ENCODE measurements around the gene LRRC14B.
"Not testable (repeated sequence)": the region's sequence is repeated elsewhere in the genome, so short reads cannot be mapped to it uniquely, and the experiment has no call there.

Gene LRRC14B

DNA sequence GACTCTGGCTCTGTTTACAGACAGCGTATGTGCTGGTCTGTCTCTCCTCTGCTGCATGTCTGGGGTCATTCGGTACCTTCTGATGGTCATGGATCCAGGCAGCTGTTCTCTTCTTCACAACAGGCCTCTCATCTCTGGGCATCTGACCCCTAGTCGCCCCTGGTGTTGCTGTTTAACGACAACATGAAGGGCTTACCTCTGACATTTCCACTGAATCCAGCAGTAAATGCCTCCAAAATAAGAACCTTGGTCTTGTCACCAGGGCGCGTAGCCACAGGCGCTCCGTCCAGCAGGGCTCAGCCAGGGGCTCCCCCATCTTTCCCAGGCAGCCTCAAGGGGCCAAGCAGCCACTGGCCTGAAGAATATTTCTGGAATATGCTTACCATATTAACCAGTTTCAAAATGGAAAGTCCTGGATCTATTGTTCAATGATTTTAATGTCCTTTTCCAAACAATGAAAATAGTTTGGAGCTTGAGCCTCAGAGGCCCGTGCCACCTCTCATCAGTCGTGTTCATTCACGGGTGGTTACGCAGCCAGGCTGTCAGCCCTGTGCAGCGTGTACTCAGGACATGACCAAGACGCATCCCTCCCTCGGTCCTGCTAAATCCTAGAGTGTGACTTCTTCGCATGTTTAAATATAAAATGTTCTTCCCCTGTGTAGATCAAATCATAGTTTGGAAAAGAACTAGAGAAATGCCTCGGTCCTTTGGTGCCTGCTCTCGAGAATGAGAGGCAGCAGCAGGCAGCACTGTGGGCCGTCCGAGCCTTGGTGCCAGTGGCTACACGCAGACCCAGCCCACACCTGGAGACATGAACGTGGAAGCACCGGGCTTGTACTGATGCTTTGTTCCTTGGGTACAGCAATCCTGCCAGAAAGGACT lies 30.1 kb upstream of the LRRC14B start:
- DNase-seq: no peak

DNA sequence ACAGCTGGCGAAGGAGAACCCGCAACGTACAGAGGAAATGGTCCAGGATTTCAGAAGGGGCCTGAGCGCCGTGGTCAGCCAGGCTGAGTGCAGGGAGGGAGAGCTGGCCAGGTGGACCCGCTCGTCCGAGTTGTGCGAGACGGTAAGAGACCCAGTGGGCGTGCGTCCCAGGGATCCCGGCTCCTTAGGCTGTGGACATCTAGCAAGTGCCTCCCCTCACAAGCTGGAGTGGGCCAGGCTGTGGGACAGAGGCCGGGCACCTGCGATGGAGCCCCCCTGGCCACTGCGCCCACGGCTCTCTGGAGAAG lies 29.5 kb upstream of the LRRC14B start:
- DNase-seq: no peak

DNA sequence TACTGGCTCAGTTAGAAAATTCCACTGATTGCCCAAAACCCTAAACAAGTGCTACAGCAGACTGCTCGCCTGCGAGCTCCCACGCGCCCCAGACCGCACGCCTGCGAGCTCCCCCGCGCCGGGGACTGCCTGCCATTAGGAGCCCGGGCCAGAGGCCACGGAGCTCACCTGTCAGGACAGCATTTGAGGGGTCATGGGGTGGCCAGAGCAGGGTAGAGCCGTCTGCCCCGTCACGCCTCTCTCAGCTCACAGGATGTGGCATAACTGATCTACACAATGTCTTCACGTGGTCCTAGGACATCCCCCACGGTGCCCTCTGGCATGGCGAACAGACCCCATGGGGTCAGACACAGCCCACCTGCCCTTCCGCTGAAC lies 29.1 kb upstream of the LRRC14B start:
- DNase-seq: no peak

DNA sequence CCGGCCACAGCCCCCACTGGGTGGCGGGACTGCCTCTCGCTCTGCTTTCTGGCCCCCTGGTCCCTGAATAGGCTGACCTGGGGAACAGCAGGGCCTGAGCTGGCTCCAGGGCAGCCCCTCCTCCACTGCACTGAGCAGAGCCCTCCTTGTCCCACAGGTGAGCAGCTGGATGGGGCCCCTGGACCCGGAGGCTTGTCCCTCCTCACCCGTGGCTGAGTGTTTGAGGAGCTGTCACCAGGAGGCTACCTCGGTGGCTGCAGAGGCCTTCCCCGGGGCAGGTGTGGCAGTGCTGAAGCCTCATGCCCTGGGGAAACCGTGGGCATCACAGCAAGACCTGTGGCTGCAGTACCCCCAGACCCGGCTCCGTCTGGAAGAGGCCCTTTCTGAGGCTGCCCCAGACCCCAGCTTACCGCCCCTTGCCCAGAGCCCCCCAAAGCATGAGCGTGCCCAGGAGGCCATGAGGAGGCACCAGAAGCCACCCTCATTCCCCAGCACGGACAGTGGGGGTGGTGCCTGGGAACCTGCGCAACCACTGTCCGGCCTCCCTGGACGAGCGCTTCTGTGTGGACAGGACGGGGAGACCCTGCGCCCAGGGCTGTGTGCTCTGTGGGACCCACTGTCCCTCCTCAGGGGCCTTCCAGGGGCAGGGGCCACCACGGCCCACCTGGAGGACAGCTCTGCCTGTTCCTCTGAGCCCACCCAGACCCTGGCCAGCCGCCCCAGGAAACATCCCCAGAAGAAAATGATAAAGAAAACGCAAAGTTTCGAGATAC lies 28.5 kb upstream of the LRRC14B start:
- no peak for DNase-seq

DNA sequence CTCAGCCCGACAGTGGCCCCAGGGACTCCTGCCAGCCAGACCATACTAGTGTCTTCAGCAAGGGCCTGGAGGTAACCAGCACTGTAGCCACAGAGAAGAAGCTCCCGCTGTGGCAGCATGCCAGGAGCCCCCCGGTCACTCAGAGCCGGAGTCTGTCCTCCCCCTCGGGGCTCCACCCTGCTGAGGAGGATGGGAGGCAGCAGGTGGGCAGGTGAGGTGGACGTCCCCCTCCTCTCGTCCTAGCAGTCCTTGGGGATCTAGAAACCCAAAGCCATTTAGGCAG lies 28.0 kb upstream of the LRRC14B start:
- DNase-seq: no peak

DNA sequence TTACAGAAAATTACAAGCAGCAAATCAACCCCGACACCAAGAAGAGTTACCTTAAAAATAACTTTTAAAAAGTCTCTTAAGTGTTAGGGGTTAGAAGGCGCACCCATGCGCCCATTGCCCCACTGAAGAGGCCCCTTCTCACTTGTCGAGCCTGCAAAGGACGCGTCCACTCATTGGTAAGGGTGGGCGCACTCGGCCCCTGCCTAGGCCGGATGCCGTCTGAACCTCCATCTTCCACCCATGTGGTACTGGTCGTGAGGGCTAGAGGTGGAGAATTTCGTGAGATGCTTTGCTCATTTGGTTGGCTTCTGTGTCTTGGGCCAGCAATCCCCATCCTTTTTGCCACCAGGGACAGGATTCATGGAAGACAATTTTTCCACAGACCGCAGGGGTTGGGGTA lies 27.5 kb upstream of the LRRC14B start:
- DNase-seq: no peak

DNA sequence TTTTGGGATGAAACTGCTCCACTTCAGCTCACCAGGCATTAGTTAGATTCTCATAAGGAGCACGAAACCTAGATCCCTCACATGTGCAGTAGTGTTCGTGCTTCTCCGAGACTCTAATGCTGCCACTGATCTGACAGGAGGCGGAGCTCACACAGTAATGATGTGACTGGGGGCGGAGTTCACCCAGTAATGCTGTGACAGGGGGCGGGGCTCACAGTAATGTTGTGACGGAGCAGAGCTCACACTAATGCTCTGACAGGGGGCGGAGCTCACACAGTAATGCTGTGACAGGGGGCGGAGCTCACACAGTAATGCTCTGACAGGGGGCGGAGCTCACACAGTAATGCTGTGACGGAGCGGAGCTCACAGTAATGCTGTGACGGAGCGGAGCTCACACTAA lies 27.1 kb upstream of the LRRC14B start:
- DNase-seq: no peak

DNA sequence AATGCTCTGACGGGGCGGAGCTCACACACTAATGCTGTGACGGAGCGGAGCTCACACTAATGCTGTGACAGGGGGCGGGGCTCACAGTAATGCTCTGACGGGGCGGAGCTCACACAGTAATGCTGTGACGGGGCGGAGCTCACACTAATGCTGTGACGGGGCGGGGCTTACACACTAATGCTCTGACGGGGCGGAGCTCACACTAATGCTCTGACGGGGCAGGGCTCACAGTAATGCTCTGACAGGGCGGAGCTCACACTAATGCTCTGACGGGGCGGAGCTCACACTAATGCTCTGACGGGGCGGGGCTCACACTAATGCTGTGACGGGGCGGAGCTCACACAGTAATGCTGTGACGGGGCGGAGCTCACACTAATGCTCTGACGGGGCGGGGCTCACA lies 26.5 kb upstream of the LRRC14B start:
- not testable (repeated sequence) for DNase-seq

DNA sequence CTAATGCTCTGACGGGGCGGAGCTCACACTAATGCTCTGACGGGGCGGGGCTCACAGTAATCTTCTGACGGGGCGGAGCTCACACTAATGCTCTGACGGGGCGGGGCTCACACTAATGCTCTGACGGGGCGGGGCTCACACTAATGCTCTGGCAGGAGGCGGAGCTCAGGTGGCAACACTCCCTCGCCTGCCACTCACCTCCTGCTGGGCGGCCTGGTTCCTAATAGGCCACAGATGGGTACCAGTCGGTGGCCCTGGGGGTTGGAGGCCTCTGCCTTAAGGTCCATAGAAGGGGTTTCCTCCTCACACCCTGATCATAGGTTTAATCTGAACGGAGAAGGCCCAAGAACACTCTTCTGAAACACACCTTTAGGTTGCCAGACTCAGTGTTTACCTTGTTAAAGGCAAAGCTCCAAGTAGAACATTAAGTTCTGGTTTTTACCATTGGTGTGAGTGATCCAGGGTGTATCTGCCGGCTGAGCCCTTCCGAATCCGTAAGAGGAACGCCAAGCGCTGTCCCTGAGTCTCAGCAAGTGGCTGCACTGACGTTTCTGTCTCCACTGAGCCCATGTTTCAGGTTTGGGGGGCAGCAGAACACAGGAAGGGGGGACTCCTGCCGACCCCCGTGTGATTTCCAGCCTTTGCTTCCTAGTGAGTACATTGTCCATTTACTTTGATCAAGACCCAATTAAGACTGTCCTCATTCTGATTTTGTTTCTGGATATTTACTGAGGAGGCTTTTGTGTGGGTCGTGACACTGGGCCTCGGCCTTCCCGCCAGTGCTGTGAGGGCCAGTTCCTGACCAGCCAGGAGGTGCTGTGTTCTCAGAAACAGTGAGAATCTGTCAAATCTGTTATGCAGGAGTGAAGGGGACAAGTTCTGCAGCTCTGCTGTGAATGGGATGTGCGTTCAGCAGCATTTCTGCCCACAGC lies 24.6 kb upstream of the LRRC14B start:
- DNase-seq: no peak

DNA sequence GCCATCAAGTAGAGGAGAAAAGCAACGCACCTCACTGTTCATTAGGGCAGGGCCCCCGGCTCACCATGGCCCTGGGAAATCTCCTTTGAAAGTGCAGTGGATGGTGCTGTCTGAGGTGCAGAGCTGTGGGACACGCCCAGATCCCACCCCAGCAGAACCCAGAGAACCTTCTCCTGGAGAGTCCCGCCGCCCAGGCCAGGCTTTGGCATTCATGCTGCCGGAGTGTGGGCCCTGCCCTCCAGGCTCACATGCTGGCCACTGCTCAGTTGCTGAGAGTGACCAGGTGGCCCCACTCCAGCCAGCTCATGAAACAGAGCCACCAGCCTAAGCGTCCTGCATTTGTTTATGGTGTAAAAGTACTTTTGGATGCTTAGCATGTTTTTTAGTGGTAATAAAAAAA lies 23.8 kb upstream of the LRRC14B start:
- DNase-seq: no peak

DNA sequence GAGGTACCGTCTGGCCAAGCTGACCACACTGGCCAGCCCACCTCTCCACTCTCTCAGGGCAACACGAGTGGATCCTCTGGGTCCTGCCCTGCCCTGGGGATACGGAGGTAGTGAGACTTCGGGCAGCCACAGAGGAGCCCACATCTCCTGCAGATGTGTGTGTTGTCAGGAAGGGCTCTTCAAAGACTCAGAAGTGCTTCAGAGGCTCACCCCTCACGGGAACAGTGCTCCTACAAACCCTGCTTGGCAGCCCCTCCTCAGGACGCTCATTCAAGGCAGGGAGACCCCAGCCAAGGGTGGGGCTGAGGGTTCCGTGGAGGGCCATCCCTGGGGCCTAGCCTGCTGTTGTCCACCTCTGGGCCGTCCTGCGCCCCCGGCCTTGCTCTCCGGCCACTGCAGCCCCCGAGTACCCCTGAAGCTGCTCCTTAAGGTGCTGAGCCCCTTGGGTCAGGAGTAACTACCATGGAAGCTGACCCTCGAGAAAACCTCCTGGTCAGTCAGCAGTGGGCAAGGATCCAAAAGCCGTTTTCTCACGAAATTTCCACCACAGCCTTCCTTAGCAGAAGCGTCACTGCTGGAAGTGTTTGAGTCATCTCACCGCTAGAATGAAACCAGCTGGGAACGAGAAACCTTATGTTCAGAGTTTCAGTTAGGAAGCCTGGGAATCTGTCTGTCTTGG lies 23.2 kb upstream of the LRRC14B start:
- DNase-seq: no peak

DNA sequence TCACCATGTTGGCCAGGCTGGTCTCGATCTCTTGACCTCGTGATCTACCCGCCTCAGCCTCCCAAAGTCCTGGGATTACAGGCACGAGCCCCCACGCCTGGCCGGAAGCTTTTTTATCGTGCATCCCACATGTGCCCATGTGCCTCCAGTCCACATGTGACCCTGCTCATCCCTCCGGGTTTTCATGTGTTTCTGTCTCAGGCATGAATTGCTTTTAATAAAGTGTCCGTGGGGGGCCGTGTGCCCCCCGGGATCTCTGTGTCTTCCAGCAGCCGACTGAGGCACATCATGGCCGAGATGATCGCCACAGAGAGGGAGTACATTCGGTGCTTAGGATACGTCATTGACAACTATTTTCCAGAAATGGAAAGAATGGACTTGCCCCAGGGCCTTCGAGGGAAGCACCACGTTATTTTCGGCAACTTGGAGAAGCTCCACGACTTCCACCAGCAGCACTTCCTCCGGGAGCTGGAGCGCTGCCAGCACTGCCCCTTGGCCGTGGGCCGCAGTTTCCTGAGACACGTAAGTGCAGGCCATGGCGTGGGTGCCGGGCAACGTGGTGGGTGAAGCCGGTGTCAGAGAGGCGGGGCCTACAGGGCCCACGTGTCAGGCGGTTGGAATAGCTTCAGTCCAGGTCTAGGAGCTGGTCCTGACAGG lies 22.1 kb upstream of the LRRC14B start:
- DNase-seq: no peak

DNA sequence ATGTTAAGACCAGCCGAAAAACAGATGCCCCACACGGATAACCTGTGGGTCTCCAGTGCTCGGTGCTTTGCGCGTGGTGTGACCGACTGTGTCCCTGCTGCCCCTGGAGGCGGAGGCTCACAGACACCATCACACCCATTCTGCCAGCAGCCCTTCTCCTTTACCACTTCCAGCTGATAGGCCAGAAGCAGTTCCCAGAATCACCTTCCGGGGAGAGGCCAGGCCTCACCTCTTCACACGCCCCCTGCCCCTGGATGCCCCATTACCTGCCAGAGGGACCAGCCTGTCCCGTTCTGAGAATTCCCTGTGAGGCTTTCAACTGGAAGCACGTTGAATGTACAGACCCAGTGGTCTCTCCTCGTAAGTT lies 21.6 kb upstream of the LRRC14B start:
- no peak for DNase-seq

DNA sequence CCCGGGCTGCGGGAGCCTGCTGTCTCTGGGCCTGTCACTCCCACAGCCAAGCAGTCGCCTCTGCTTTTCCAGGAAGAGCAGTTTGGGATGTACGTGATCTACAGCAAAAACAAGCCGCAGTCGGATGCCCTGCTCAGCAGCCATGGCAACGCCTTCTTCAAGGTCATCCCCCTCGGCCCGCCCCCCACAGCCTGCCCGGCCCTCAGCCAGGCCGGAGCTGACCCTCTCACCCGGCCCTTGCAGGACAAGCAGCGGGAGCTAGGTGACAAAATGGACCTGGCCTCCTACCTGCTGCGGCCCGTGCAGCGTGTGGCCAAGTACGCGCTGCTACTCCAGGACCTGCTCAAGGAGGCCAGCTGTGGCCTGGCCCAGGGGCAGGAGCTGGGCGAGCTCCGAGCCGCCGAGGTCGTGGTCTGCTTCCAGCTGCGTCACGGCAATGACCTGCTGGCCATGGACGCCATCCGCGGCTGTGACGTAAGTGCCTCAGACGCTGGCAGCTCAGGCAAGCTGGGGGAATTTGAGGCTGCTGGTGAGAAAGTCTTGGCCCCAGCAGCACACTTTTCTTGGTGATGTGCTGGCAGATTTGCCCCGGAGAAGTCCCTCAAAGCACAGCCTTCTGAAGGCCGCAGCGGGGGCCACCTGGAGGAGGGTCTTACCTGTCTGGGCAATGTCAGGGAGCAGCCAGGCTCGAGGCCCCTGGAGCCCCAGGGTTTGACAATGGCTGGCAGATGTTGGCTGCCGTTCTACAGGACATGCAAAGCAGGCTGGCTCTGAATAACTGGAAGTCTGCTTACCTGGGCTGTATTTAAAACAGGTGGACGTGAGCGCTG lies 20.1 kb upstream of the LRRC14B start:
- no peak for DNase-seq

DNA sequence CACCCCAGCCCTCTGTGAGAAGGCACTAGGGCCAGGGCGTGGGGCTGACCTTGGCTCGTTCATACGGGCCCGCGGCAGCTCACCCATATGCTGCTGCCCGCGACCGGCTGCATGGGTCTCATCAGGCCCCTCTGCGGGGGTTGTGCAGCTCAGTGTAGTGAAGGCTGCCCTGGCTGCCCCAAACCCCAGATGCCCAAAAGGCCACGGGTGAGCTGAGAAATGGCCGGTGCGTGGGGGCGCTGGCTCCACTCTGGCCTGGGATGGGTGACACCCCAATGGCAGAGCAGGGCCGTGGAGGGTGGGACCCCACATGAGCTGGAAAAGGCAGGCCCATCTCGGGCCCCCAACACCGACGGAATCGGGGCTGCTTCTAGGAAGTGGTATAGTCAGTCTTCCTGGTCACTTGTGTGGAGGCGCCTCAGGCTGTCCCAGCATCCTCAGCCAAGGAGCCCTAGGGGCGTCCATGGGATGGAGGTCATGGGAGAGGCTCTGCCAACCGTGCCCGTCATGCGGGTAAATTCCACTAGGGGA lies 19.4 kb upstream of the LRRC14B start:
- DNase-seq: no peak

DNA sequence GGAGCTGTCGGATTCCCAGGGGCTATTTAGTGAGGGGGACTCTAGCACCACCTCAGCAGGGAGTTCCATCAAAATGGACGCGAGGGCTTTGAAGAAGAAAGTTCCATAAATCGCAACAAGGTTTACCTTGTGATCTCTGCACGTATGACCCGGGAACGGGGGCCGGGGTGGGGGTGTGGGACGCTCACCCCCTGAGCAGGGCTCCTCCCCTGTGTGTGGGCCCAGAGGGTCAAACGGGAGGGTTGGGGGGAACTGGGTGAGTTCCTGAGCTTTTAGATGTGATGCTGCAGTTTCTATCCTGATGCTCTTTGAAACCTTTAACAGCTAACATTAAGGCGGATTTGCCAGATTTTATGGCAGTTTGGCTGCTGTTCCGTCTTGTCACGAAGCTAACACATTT lies 18.9 kb upstream of the LRRC14B start:
- no peak for DNase-seq

DNA sequence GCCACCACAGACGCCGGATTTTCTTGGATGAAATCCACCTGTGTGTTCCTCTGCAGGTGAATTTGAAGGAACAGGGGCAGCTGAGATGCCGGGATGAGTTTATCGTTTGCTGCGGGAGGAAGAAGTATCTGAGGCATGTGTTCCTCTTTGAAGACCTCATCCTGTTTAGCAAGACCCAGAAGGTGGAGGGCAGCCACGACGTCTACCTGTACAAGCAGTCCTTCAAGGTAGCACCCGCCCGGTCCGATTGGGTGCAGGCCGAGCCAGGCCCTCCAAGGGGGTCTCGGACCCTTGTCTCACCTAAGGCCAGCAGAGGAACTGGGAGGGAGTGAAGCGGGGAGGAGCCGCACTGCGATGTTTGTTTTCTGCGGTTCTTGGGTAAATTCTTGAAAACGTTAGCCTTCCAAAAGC lies 18.4 kb upstream of the LRRC14B start:
- DNase-seq: no peak

DNA sequence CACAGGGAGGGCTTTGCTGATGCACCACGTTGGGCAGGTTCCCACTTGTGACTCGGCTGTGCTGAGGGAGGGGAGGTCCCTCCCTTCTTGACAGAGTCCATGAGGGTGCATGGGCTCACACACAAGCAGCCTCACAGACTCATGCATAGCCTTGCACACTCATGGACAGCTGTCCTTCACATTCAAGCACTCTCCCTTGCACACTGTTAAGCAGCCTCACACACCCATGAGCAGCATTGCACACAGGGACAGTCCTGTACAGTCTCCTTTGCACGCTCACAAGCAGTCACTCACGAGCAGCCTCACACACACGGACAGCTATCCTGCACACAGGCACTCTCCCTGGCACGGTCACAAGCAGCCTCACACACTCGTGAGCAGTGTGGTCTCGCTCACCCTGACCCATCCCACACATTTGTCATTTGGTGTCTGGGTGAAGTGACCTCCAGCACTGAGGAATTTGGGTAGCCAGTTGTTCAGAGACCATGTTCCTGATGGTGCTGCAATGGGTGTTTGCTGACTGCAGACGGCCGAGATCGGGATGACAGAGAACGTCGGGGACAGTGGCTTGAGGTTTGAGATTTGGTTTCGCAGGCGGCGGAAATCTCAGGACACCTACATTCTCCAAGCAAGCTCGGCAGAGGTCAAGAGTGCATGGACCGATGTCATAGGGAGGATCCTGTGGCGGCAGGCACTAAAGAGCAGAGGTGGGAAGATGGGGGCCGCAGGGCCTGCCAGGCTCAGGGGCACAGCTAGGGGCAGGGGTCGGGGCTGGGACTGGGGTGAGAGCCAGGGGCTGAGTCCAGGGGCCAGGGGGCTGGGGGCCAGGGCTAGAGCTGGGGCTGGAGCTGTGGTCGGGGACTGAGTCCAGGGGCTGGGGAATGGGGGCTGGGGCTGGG lies 17.7 kb upstream of the LRRC14B start:
- no peak for DNase-seq

DNA sequence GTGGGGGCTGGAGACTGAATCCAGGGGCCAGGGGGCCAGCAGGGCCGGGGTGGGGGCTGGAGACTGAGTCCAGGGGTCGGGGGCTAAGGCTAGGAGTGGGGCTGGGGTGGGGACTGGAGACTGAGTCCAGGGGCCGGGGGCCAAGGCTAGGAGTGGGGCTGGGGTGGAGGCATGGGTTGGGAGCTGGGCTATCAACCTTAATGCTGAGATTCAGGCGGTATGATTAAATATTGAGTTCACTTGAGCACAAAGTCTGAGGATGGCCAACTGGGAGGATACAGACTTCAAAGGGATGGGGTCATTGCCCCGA lies 17.0 kb upstream of the LRRC14B start:
- no peak for DNase-seq

DNA sequence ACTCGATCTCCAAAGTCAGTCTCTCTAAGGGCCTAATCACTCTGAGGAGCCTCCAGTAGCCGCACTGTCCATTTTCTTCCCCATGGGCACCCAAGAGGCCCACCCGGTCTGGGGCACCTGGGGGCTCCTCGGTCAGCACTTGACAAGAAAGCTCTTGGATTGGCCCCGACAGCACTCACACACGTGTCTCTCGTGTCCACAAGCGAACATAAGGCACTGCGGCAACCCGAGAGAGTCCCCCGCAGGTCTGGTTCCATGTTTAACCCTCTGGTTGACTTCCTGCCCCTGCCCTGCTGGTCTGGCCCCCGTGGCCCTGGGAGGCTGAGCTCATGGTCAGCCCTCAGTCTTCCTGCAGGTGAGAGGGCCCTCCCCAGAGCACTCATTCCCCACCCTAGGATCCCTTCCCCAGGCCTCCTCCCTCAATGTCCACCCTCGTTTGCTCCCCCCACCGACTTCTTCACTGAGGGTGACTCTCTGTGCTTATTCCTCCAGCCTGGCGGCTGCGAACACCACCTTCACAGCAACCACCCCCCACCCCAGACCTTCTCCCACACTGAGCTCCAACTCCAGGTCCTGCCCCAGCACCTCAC lies 16.3 kb upstream of the LRRC14B start:
- DNase-seq: no peak
